Cerebellar nuclear complex (tissue), 1 donor: ENCODE results near the gene PLD6.
"Not testable (repeated sequence)": the region's sequence is repeated elsewhere in the genome, so short reads cannot be mapped to it uniquely, and the experiment has no call there.

ENCODE experiments used
- DNase-seq, 2 experiments: peaks; one replicate each; lab custom pipeline; 2025; lab: John Stamatoyannopoulos, UW

Gene PLD6

DNA sequence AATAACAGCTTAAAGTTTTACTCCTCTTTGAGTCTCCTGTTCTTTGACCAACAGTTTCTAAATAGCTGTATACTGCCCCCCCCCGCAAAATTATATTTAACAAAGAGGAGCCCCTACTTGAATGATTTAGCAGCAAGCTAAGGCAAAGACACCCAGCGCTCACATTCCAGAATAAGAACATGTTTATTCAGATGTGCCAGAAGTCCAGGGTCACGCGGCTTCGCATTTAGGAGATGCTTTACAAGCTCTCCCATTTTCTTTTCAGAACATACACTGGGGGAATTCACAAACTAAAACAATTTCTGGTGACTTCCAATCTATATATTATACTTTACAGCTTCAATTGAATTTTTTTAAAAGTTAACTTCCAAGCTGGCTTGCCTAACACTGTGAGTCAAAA lies 5.3 kb downstream of the PLD6 start:
- no peak for DNase-seq

DNA sequence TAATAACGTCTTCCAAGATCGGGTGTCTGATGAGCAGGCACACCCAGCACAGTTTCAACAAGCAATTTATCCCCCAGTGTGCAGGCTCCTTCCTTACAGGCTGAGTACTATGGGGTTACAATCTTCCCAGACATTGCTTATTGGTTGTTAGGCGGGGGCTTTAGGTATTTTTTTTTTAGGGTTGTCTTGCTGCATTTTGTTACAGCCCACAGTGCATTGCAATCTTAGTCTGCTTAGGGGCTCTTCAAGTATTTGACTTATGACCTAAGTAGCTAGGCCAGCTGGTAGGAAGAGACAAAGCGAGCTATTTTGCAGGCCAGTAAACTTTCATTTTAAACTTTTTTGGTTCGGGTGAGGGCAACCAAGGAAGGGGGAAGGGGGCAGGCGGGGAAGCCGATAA lies 5.8 kb downstream of the PLD6 start:
- DNase-seq = no peak

DNA sequence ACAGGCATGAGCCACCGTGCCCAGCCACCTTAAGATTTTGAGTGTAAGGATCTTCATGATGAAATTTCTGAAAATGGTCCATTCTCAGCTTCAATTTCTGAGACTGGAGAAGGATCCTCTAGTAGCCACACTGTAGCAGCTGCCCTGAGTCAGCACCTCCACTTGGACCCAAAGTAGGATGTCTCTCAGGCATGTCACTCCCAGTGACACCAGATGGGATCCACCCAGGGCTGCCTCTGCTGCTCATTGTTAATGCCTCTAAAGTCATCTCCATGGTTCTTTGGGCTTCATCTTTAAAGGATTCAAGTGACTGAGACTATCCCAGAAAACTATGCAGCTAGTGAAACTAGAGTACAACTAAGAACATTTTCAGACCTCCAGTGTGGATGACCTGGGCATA lies 7.9 kb downstream of the PLD6 start:
- DNase-seq = no peak

DNA sequence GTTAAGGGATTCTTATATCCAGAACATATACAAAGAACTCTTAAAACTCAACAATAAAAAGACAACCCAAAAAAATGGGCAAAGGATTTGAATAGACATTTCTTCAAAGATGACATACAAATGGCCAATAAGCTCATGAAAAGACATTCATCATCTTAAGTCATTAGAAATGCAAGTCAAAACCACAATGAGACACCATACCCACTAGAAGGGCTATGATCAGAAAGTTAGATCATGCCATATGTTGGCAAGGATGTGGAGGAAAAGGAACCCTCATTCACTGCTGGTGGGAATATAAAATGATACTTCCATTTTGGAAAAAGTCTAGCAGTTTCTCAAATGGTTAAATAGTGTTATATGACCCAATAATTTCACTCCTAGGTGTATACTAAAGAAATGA lies 9.4 kb downstream of the PLD6 start:
- DNase-seq = no peak

DNA sequence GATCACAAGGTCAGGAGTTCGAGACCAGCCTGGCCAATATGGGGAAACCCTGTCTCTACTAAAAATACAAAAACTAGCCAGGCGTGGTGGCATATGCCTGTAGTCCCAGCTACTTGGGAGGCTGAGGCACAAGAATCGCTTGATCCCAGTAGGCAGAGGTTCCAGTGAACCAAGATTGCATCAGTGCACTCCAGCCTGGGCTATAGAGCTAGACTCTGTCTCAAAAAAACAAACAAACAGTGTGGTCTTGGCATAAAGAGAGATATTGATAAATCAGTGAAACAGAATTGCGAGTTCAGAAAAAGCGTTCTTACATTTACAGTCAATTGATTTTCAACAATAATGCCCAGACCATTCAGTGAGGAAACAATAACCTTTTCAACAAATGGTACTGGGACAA lies 10.7 kb downstream of the PLD6 start:
- DNase-seq = not testable (repeated sequence)

DNA sequence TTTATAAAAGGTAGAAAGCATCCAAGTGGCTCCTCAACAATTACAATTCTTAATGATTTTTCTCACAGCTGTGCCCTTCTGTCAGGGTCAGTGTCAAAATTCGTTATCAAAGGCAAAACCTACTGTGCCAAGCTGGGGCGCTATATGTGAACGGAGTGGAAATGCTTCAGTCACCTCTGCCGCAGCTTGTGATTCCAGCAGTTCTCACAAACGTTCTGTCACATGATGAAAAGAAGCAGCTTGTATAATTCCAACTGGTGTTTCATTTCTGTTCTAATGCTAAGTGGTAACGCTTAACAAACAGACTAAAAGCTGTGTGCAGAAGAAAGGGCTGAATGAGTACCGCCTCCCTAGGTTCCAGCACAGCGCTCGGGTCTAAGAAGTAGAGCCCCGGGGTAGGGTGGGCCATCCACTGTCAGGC lies 14.2 kb downstream of the PLD6 start:
- no peak for DNase-seq

DNA sequence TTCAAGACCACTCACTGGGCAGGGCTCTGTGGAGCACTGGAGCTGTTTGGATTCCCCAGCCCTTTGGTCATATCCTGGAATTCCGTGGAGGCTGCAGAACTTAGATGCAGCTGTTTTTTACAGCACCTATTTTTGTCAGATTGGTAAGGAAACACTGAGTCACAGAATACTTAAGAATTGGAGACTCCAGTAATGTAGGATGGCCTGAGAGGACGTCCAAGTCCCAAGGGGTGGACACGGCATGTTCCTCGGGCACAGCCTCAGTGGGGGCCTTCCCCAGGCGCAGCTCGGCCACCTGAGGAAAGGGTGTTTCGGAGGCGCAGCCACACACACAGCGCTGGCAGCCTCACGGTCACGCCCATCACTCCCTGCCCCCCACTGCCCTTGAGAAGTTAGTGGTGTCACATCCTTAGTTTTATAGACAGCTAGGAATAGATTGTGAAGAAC lies 14.8 kb downstream of the PLD6 start:
- DNase-seq = no peak

DNA sequence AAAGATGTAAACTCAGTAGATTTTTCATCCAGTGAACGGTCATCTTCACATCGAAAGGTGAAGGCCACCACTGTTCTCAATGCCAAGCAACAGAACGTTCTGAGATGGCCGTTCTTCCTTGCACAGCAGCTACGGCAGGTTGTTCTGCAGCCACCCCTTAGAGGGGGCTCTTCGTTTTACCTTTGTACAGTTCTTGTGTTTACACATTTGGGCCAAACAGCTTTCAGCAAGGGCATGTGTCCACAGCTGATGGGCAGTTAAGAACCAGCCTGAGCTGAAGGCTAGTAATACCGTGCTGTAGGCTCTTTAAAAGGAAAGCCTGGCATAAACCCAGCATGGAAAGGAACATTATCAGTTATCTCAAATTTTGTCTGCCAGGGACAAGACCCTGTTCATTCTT lies 15.9 kb downstream of the PLD6 start:
- no peak for DNase-seq

DNA sequence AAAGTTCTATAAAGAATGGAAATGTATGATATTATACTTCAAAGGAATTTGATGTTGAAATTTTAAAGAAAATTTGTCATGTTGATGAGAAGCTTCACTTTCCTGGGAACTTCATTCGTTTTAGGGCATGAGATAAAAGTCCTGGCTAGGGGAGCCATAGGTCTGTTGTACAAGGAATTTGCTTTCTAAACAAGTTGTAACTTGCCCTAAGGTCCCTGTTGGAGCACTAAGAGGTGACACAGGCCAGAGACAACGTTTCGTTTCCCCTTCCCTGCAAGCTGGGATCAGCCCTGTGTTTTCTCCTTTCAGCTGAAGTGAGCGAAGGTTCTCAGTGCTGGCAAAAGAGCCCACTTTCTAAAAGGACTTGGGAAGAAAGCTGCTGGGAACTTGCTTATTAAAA lies 16.6 kb downstream of the PLD6 start:
- no peak for DNase-seq

DNA sequence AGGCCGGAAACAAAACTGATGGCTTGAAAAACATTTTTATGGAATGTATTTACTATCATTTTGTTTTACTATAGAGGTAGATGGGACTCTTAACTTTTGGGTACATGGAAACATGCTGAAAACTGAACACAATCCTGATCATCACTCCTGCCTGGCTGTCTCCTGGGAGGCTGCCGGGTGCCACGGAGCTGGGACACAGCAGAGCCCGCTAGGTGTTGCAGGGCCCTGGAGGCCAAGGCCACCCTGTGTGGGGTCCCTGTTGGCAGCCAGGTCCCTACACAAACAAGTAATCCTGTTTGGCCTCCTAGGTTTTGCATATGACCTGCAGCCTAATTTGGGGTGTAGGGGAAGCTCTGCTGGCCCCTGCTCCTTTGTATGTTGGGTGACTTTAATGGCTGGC lies 17.5 kb downstream of the PLD6 start:
- no peak for DNase-seq

DNA sequence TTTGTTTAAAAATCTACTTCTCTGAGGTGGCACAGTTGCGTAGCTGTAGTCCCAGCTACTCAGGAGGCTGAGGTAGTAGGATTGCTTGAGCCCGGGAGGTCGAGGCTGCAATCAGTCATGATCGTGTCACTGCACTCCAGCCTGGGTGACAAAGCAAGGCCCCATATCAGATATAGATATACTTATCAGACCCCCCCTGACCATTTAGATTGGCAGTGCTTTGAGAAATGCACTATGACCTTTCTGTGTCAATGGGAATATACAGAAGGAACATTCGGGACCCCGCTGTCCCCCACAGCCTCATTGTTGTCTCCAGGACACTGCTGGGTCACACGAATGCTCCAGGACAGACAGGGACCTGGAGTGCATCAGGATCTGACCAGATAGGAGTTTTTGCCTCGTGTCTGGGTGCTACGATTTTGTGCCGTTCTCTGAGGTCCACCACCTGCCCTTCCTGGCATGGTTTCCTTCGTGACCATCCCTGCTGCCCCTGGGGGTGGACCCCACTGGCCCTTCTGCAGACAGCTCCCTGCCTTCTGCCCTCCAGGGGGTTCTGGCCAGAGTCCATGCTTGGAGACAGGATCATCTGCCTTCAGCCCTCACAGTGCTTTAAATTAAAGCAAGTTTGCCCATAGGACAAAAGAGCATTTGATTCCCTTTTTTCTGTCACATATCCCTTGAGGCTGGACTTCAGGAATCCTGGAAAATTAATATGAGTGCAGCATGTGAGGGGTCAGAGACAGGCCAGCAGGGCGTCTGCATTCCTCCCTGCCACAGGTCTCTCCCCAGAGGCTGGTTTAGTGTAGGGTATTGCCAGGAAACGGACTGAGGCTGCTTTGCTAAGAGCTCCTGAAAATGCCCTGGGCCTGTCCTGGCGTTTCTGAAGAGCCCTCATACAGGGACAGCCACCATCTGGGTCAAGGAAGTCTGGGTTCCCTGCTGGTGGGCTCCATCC lies 19.3 kb downstream of the PLD6 start:
- no peak for DNase-seq

DNA sequence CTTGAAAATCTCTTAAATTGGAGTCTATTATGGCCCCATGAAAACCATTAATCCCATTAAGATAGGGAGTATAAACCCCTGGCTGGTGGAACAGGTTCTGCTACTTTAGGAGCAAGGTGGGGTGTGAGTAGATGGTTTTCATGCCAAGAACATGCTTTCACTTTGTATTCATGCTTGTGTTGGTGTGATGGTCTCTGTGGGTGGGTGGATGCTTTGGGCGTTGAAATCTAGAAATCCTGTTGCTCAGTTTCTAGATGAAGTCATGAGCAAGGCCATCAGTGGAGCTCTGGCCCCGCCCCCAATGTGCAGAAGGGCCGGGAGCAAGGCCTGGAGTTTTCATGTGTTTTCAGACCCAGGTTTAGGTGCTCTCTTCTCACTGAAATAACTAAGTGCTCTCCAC lies 20.1 kb downstream of the PLD6 start:
- DNase-seq = no peak

DNA sequence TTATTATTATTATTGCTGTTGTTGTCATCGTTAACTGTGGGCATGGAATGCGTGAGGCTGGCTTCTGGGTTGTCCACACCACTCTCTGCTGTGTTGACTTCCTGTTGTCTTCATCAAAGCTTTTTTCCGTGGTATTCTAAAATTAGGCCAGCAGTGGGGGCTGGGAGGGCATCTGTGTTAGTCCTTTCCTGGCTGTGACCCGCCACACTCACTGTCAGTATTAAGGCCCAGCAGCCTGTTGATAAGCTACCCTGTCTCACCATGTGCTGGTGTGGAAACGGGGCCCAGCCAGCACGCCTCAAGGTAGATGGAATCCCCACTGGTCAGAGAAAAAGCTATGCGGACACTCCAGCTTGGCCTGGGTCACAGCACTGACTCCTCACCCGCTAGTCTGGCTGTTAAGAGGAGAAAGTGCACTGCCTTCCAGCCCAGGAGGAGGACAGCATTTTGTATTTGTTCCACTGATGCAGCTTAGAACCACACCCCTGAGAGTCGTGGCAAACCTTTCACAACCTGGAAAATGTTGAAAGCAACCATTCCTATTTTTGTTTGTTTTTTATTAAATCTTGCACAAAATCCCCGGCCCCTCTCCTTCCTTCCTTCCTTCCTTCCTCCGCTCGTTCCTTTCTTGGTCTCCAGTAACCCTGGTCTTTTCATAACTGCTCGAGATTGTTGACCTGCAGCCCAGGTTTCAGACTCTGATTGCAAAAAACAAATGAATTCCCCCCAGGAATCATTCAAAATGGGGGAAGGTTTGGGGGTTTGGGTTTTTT lies 21.0 kb downstream of the PLD6 start:
- not testable (repeated sequence) for DNase-seq

DNA sequence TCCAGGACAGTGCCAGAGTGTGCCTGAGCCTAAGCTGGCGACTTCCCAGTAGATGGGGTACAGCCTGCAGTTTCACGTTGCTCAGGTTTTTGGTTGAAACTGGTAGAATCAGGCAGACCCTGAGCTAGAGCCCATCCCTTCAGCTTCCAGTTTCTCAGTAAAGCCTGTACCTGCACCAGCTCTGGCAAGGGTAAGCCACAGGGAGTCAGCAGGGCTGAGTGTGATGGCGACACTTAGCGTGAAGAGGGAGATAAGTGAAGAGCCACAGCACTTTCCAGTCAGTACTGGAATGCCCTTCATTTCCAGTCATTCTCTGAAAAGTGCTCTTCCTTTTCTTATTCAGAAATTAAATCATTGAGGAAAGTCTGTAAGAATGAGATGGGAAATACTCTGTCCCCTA lies 22.4 kb downstream of the PLD6 start:
- no peak for DNase-seq

DNA sequence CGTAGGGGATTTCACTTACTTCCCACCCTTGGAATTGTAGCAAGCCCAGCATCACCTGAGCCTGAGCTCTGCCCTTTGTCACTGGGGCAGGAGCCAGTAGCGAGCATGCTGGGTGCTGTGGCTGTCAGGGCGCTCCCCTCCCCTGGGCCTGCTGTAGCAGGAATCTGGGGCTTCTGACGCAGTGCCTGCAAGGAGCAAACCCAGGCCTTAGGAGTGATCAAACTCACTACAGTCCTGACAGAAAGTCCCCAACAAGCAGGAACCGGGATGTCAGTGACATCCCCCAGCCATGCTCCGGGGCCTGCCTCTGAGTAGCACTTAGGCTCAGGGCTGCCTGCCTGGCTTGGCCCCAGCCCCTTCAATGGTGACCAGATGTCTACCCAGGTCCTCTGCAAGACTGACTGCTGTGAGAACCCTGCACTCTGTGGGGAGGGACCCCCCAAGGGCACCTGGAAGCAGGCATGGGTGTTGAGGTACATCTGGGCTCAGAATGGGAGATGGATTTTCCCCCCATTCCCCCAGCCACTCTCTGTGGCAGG lies 23.5 kb downstream of the PLD6 start:
- no peak for DNase-seq

DNA sequence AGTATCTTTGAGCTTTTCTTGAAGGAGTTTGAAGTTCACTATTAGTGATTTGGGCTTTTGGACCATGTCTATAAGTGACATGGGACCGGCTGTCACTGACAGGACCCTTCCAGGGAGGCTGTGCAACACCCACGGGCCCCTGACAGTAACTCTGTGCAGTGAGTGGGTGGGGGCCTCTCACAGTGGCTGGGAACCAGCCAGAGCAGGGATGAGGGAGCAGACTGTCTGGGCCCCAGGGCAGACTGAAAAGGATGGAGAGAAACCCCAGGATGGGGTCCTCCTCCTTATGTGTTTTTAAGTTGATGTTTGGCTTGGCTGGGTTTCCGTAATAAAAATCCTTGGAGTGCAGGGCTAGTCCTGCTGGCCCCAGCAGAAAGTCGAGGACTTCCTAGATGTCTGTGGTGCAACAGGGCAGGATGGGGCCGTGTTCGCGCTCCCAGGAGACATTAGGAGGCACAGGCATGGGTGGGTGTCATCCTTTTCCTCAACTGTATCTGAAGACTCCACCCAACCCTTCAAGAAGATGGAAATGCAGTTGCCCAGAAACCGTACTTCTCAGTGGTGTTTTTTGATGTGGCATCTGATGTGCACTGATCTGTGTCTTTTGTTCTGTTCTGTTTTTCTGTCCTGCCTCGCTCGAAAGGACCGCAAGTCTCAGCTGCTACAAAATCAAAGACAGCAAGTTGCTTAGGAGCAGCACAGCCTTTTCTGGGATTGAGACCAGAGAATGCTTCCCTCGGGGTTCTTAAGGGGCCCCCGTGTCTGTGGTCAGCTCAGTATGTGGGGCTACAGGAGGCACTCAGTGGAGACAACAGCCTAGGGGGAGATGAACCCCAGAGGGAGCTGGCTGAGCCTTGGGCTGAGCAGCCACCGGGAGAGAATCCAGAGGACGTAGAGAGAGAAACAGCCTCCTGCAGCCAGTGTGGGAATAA lies 24.2 kb downstream of the PLD6 start:
- DNase-seq = no peak

DNA sequence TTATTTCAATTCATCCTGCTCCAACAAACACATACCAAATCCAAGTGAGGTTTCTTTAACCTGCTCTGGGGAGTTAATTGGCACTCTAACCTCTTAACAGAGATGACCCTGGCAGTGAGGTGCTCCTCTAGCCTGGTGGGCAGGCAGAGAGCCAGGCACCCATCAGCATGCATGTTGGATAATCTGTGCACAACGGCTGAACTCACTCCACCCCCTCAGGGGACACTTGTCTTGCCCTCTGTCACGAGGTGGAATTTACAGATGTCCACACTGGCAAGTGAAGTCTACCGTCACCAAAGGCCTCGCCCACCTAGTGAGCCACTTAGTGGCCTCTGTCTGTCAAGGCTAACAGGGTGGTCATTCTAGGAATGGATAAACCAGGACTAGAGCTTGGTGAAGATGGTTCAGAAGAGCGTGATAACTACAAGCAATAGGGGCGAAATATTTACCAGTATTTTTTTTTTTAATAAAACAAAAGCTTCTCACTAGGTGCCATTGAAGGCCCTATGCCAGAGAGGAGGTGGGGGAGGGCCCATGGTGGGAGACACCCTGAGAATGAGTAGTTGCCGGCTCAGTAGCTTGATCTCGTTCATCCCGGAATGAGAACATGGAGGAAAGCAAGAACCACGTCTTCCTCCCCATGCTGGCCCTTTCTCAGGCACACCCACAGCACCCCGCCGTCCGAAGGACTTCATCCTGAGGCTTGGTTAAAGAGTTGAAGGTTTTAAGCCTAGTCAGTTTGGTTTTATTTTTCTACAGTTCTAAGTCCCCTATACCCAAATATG lies 25.2 kb downstream of the PLD6 start:
- DNase-seq = no peak

DNA sequence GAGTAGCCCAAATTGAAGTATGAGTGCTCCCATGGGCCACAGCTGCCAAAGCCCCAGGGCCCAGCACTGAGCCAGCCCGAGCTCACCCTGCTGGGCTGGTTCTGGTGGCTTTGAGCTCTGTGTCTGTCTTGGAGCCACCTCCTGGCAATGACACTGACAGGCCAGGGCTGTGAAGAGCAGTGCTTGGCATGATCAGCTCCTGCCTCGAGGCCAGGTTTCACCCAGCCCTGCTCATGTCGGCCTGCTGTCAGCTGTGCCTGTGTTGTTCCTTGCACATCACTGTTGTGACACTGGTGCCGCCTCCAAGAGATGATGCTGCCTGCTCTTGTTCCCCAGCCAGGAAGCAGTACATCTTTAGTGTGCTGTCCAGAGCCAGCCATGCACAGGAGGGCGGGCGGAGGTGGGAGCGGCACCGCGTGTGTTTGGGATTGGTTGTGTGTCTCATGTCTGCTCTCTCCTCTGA lies 26.0 kb downstream of the PLD6 start:
- DNase-seq = peak; percentile 65 to 83

DNA sequence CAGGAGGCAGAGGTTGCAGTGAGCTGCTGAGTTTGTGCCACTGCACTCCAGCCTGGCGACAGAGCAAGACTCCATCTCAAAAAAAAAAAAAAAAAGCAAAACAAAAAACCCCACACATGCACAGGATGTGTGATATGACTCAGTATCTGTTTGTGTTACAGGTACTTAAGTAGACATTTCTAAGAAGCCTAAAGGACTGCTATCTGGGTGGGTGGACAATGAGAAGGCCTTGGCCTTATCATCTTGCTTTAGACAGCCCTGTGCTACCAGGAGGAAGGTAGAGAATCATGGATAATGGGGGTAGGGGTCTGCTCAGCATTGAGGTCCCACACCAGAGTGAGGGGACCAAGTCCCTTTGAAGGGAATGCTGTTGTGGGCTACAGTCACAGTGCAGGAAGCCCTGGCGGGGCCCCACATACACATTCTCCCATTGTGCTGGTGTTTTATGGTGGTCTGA lies 26.7 kb downstream of the PLD6 start:
- DNase-seq = no peak

DNA sequence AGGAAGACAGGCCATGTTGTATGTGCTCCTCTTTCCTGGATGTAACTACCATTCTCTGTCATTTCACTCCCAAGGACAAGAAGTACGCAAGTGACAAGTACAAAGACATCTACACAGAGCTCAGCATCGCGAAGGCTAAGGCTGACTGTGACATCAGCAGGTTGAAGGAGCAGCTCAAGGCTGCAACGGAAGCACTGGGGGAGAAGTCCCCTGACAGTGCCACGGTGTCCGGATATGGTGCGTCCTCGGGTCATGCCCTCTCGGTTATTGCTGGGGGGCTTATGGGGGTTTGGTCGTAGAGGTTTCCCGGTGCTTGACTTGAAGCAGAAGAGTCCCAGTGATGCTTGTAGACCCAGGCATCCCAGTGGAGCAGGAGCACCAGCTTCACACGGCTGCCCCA lies 29.0 kb downstream of the PLD6 start:
- DNase-seq = no peak

DNA sequence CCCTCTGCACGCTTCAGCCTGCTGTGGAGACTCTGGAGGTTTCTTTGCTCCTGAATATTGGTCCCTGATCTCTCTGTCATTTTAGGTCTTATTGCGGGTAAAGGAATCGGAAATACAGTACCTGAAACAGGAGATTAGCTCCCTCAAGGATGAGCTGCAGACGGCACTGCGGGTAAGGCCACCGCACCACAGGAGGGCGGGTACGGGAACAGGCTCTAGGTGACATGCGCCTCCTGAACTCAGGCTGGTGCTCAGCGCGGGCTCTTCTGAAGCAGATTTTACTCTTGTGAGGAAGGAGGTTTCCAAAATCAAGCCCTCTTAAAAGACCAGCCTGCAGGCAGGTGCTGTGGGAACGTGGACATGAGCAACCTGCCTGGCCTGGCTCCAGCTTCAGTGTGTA lies 29.8 kb downstream of the PLD6 start:
- no peak for DNase-seq
